Measurements from ENCODE around the gene PRKCE. TPM values are rescaled to one million over a fixed set of nuclear protein-coding genes. Genes with fewer than 3 reads are reported as not detected.

PRKCE gene
- total RNA-seq, 5 donors from 2014 or later (not counting 1 experiment from before 2014, with no cell fraction given): 16.5 to 29.8 (median 23.4) TPM

DNA sequence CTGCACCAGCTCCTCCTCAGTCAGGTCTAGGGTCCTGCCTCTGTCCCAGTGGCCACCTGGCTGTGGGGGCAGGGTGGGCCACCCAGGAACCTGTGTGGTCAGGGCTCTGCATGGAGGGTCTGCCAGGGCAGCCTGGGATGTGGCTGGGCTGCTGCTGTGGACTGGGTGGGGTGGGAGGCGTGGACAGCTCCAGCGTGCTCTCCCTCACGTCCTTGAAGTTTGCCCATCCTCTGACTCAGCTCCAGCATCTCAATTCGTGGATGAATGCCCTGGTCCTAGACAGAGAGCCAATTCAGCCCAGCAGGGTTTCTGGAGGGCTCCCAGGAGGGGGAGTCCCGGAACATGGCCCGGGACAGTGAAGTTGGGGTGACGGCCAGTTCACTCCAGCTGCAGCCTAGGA lies 581.4 kb downstream of the PRKCE start:
- H3K4me1 ChIP-seq (ENCODE audit: control insufficient read depth in 1 of 2, extremely low read depth in 1 of 2, insufficient read depth in 2 of 2, low read length in 2 of 2): peaks cover 5 to 30% of the 10 kb centered on the region in 2 experiments
- H3K9me3 ChIP-seq: no peaks in the 10 kb centered on the region
- H3K27me3 ChIP-seq (replicated peaks in 1 of 2; ENCODE audit: control insufficient read depth in 2 of 2, extremely low read depth in 1 of 2, insufficient read depth in 2 of 2, low read length in 1 of 2): no peaks in the 10 kb centered on the region
- whole genome bisulfite sequencing (ENCODE audit: insufficient coverage): 83% methylated on average over 7 of the region's 7 CpGs
- Mint-ChIP-seq H3K27me3 (no peaks in the 10 kb centered on the region), H3K9me3 (no peaks in the 10 kb centered on the region), H3K4me3 (no peak overlapping the region), H3K36me3 (no peaks in the 10 kb centered on the region), H3K4me1 (peaks cover 28 to 42% (median 35%) of the 10 kb centered on the region in 3 donors), H3K27ac (no peak overlapping the region)
- no peak overlapping the region for H3K27ac ChIP-seq (ENCODE audit: low read length)
- ATAC-seq (replicated peaks in 1 of 4): no peak
- no peak for DNase-seq
- no peaks in the 10 kb centered on the region for H3K36me3 ChIP-seq (ENCODE audit: control insufficient read depth in 2 of 2, extremely low read depth in 1 of 2, insufficient read depth in 1 of 2, low read length in 1 of 2)
- CTCF ChIA-PET: interaction anchor here in 1 of 2 donors (0.6 kb wide), 1 partner anchor 171 kb away, joined by 7 read pairs; no protein-coding TSS in a partner anchor
- POLR2A ChIA-PET: no interaction called here
- no peak overlapping the region for H3K4me3 ChIP-seq (ENCODE audit: control insufficient read depth in 1 of 2, extremely low read depth in 1 of 2, low read length in 1 of 2)

GRCh38 chr2:46236006-46236875 lies 584.8 kb downstream of the PRKCE start:
- DNase-seq: no peak
- Histone ChIP-seq H3K27ac (ENCODE audit: low read length) (no peak overlapping the region), H3K4me1 (ENCODE audit: control insufficient read depth in 1 of 2, extremely low read depth in 1 of 2, insufficient read depth in 2 of 2, low read length in 2 of 2) (peaks cover 11 to 23% of the 10 kb centered on the region in 2 experiments), H3K4me3 (ENCODE audit: control insufficient read depth in 1 of 2, extremely low read depth in 1 of 2, low read length in 1 of 2) (no peak overlapping the region), H3K36me3 (ENCODE audit: control insufficient read depth in 2 of 2, extremely low read depth in 1 of 2, insufficient read depth in 1 of 2, low read length in 1 of 2) (no peaks in the 10 kb centered on the region), H3K9me3 (no peaks in the 10 kb centered on the region), H3K27me3 (replicated peaks in 1 of 2; ENCODE audit: control insufficient read depth in 2 of 2, extremely low read depth in 1 of 2, insufficient read depth in 2 of 2, low read length in 1 of 2) (no peaks in the 10 kb centered on the region)
- ChIA-PET CTCF (interaction anchor here in 1 of 2 donors (0.6 kb wide), 1 partner anchor 132 kb away, joined by 3 read pairs; no protein-coding TSS in a partner anchor), POLR2A (interaction anchor here in 1 of 2 donors (0.9 kb wide), 1 partner anchor 15 kb away, joined by 4 read pairs; no protein-coding TSS in a partner anchor)
- Mint-ChIP-seq H3K27ac (no peak overlapping the region), H3K4me1 (peaks cover 27 to 45% (median 41%) of the 10 kb centered on the region in 3 donors), H3K36me3 (no peaks in the 10 kb centered on the region), H3K27me3 (no peaks in the 10 kb centered on the region), H3K9me3 (no peaks in the 10 kb centered on the region), H3K4me3 (no peak overlapping the region)
- 92% methylated on average over 2 of the region's 4 CpGs for WGBS (ENCODE audit: insufficient coverage)
- no peak for ATAC-seq (replicated peaks in 1 of 4)

DNA sequence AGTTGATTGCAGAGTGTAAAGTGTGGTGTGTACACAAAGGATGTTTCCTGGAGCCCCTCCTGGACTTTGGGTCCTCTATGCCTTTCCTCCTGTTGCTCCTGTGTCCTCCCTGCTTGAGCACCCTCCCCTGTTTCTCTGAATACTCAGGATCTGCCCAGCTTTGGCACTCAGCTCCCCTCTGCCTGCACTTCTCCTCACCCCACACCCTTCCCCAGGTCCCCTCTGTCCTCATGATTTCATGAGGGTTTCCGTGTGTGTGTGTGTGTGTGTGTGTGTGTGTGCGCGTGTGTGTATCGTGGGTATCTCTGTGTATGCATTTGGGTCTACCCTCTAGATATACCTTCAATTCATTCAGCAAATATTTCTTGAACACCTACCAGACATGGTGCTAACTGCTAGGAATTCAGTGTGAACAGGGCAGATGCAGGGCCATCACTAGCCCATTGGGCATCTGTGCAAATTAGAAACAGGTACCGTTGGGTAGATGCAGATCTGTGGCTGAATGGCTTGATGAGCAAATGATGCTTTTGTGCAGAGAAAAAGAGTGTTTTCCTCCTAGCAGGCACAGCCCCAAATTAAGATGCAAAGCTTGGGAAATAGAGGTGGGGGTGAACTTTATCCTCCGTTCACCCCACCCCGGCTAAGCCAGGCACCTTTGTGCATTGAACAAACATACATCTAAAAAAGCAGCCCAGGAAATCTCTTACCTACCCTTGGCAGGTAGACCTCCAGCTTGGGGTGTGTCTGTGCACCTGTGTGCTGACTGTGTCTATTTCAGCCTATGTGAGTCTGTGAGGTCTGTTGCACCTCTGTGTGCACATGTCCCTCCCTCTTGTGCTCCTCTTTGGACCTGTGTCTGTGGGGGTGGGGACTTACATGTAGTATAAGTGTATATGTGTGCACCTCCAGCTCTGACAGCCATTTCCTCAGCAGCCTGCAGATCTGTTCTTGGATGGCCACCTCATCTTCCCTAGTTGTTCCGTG lies 585.7 kb downstream of the PRKCE start:
- Mint-ChIP-seq H3K27ac (no peak overlapping the region), H3K27me3 (no peaks in the 10 kb centered on the region), H3K36me3 (no peaks in the 10 kb centered on the region), H3K9me3 (no peaks in the 10 kb centered on the region), H3K4me1 (peaks cover 27 to 45% (median 42%) of the 10 kb centered on the region in 3 donors), H3K4me3 (no peak overlapping the region)
- Histone ChIP-seq H3K27me3 (replicated peaks in 1 of 2; ENCODE audit: control insufficient read depth in 2 of 2, extremely low read depth in 1 of 2, insufficient read depth in 2 of 2, low read length in 1 of 2) (no peaks in the 10 kb centered on the region), H3K9me3 (no peaks in the 10 kb centered on the region), H3K4me1 (ENCODE audit: control insufficient read depth in 1 of 2, extremely low read depth in 1 of 2, insufficient read depth in 2 of 2, low read length in 2 of 2) (peaks cover 11 to 23% of the 10 kb centered on the region in 2 experiments), H3K36me3 (ENCODE audit: control insufficient read depth in 2 of 2, extremely low read depth in 1 of 2, insufficient read depth in 1 of 2, low read length in 1 of 2) (no peaks in the 10 kb centered on the region), H3K4me3 (ENCODE audit: control insufficient read depth in 1 of 2, extremely low read depth in 1 of 2, low read length in 1 of 2) (no peak overlapping the region), H3K27ac (ENCODE audit: low read length) (no peak overlapping the region)
- POLR2A ChIA-PET: interaction anchor here in 1 of 2 donors (0.9 kb wide), 1 partner anchor 14 kb away, joined by 4 read pairs; no protein-coding TSS in a partner anchor
- DNase-seq (no peak), ATAC-seq (replicated peaks in 1 of 4) (no peak)
- CTCF ChIA-PET: interaction anchor here in 1 of 2 donors (0.6 kb wide), 1 partner anchor 133 kb away, joined by 3 read pairs; no protein-coding TSS in a partner anchor
- WGBS (ENCODE audit: insufficient coverage): 89% methylated on average over 1 of the region's 8 CpGs

Other genes starting within 250 kb of the PRKCE start
- gene SRBD1, start 40.4 kb upstream of the PRKCE start, total RNA-seq: 10 to 100 TPM; 16.1 to 22.8 (median 20.7) TPM